Activated T-helper 1 cell treated with anti-CD3 and anti-CD28 coated beads, Interleukin-12 subunit alpha, Interleukin-12 subunit beta, Interleukin-2, Interleukin-4 antibody, amounts not matched to agents 30 ng/mL and 10 ng/mL and 1 ng/mL, durations not matched to agents 14 hours and 24 hours and 36 hours (primary cell): Measurements from ENCODE around the gene SLC6A20. TPM values are rescaled to one million over a fixed set of nuclear protein-coding genes. Genes with fewer than 3 reads are reported as not detected.

Experiments
- DNase-seq: peaks from one replicate; pipeline ENCODE4 v3.0.0; 2021; ENCODE audit warnings: low spot score
- H3K27ac Mint-ChIP-seq: one replicate; pipeline ENCODE4 v1.8.0; 2021; ENCODE audit warnings: mild to moderate bottlenecking, mixed read lengths
- H3K27me3 Mint-ChIP-seq: one replicate; pipeline ENCODE4 v1.8.0; 2022; ENCODE audit warnings: mild to moderate bottlenecking, moderate library complexity, mixed read lengths; ENCODE audit not compliant: insufficient read depth
- H3K36me3 Mint-ChIP-seq: one replicate; pipeline ENCODE4 v1.8.0; 2021; ENCODE audit warnings: low read depth, mixed read lengths
- H3K4me1 Mint-ChIP-seq: one replicate; pipeline ENCODE4 v1.8.0; 2021; ENCODE audit warnings: low read depth, mixed read lengths
- H3K4me3 Mint-ChIP-seq: one replicate; pipeline ENCODE4 v1.8.0; 2021; ENCODE audit warnings: mild to moderate bottlenecking, moderate library complexity, mixed read lengths
- H3K9me3 Mint-ChIP-seq: one replicate; pipeline ENCODE4 v1.8.0; 2021; ENCODE audit warnings: mixed read lengths
- intact Hi-C: fragments of 100-400 bp; cut with micrococcal nuclease; formaldehyde crosslinking; loops from one replicate; pipeline ENCODE4 v1.15.1; 2024
- total RNA-seq: library from RNA; stranded (reverse); gene quantifications from 2 replicates; pipeline ENCODE4 v1.2.3, GENCODE V29; 2022

SLC6A20 gene
- total RNA-seq, result not detected in 2 replicates

GRCh38 chr3:45795882-45796765, at the start of gene SLC6A20:
SLC6A20 (minus strand) TSS chr3:45796536; CDS start chr3:45796419, 117 bp downstream.
- Mint-ChIP-seq H3K27me3 (peaks cover 70% of the 10 kb centered on the region), H3K4me3 (peak within 1 kb of the TSS; percentile 66)

GRCh38 chr3:45844616-45845015, 48.3 kb upstream of the SLC6A20 start:
- Mint-ChIP-seq H3K9me3 (no peaks in the 10 kb centered on the region), H3K36me3 (no peaks in the 10 kb centered on the region), H3K4me1 (peaks cover 22% of the 10 kb centered on the region), H3K4me3 (no peak overlapping the region), H3K27me3 (peaks cover 35% of the 10 kb centered on the region), H3K27ac (no peak overlapping the region)
- intact Hi-C loops, result no loop called here
- no peak for DNase-seq

More at GRCh38 chr3:45795882-45796765, at the start of gene SLC6A20:
- H3K4me1 Mint-ChIP-seq, result peaks cover 8% of the 10 kb centered on the region
- intact Hi-C loops, result loop anchor here (2.0 kb wide), 1 partner anchor 45 kb away; no protein-coding TSS in a partner anchor
- DNase-seq, result no peak
- no peak within 1 kb of the TSS for H3K27ac Mint-ChIP-seq
- no peaks in the 10 kb centered on the region for H3K9me3 Mint-ChIP-seq
- H3K36me3 Mint-ChIP-seq, result no peaks in the 10 kb centered on the region

GRCh38 chr3:45842851-45843625, 46.7 kb upstream of the SLC6A20 start:
- no peaks in the 10 kb centered on the region for H3K36me3 Mint-ChIP-seq
- no peak overlapping the region for H3K27ac Mint-ChIP-seq
- no peak for DNase-seq
- no peaks in the 10 kb centered on the region for H3K9me3 Mint-ChIP-seq
- H3K4me1 Mint-ChIP-seq, result peaks cover 22% of the 10 kb centered on the region
- H3K27me3 Mint-ChIP-seq, result peaks cover 34% of the 10 kb centered on the region
- peak overlapping the region; percentile 35 for H3K4me3 Mint-ChIP-seq
- intact Hi-C loops, result loop anchor here (1.0 kb wide), 1 partner anchor 21 kb away; no protein-coding TSS in a partner anchor

- intact Hi-C loops, result loop anchor here (1.0 to 2.0 kb wide), 5 partner anchors 19 to 74 kb away; partner anchors contain the start of gene SLC6A20
- Mint-ChIP-seq H3K9me3 (no peaks in the 10 kb centered on the region), H3K27me3 (peaks cover 26% of the 10 kb centered on the region), H3K4me1 (peaks cover 22% of the 10 kb centered on the region), H3K4me3 (peak within 1 kb of the TSS; percentile 90), H3K27ac (peak within 1 kb of the TSS; percentile 77), H3K36me3 (no peaks in the 10 kb centered on the region)
- DNase-seq, result peak; percentile 81
These were observed 45.6 kb upstream of the SLC6A20 start, which contains the start of gene LZTFL1 for GRCh38 chr3:45841757-45842491. LZTFL1 (minus strand) TSS chr3:45842119; CDS start chr3:45841991, 128 bp downstream.

- peaks cover 27% of the 10 kb centered on the region for H3K27me3 Mint-ChIP-seq
These were observed 45.1 kb upstream of the SLC6A20 start for GRCh38 chr3:45841420-45841756.

GRCh38 chr3:45838466-45838865, 42.1 kb upstream of the SLC6A20 start:
- DNase-seq, result no peak
- Mint-ChIP-seq H3K4me3 (no peak overlapping the region), H3K9me3 (no peaks in the 10 kb centered on the region), H3K27me3 (peaks cover 24% of the 10 kb centered on the region), H3K27ac (no peak overlapping the region), H3K4me1 (peaks cover 22% of the 10 kb centered on the region), H3K36me3 (no peaks in the 10 kb centered on the region)
- intact Hi-C loops, result no loop called here

More at GRCh38 chr3:45841420-45841756, 45.1 kb upstream of the SLC6A20 start:
- intact Hi-C loops, result loop anchor here (1.0 to 2.0 kb wide), 4 partner anchors 20 to 75 kb away; partner anchors contain the start of gene SLC6A20
- Mint-ChIP-seq H3K36me3 (no peaks in the 10 kb centered on the region), H3K4me1 (peaks cover 22% of the 10 kb centered on the region), H3K9me3 (no peaks in the 10 kb centered on the region), H3K27ac (peak overlapping the region; percentile 73), H3K4me3 (peak overlapping the region; percentile 90)
- no peak for DNase-seq

GRCh38 chr3:45832699-45833098, 36.4 kb upstream of the SLC6A20 start:
- H3K4me1 Mint-ChIP-seq, result no peaks in the 10 kb centered on the region
- H3K27me3 Mint-ChIP-seq, result peaks cover 7% of the 10 kb centered on the region
- H3K27ac Mint-ChIP-seq, result no peak overlapping the region
- no peaks in the 10 kb centered on the region for H3K9me3 Mint-ChIP-seq
- peaks cover 5% of the 10 kb centered on the region for H3K36me3 Mint-ChIP-seq
- no peak overlapping the region for H3K4me3 Mint-ChIP-seq
- intact Hi-C loops, result loop anchor here (2.0 kb wide), 1 partner anchor 72 kb away; no protein-coding TSS in a partner anchor
- no peak for DNase-seq

GRCh38 chr3:45830121-45830520, 33.8 kb upstream of the SLC6A20 start:
- Mint-ChIP-seq H3K36me3 (peaks cover 8% of the 10 kb centered on the region), H3K4me3 (no peak overlapping the region), H3K9me3 (no peaks in the 10 kb centered on the region), H3K4me1 (peaks cover 11% of the 10 kb centered on the region), H3K27ac (no peak overlapping the region), H3K27me3 (peaks cover 3% of the 10 kb centered on the region)
- intact Hi-C loops, result no loop called here
- DNase-seq, result no peak

GRCh38 chr3:45826908-45827307, 30.6 kb upstream of the SLC6A20 start:
- Mint-ChIP-seq H3K9me3 (no peaks in the 10 kb centered on the region), H3K27me3 (no peaks in the 10 kb centered on the region), H3K4me3 (no peak overlapping the region), H3K27ac (no peak overlapping the region), H3K4me1 (peaks cover 11% of the 10 kb centered on the region), H3K36me3 (peaks cover 8% of the 10 kb centered on the region)
- intact Hi-C loops, result loop anchor here (2.0 kb wide), 1 partner anchor 54 kb away; no protein-coding TSS in a partner anchor
- no peak for DNase-seq

GRCh38 chr3:45826321-45826720, 30.0 kb upstream of the SLC6A20 start:
- peaks cover 11% of the 10 kb centered on the region for H3K36me3 Mint-ChIP-seq
- H3K4me3 Mint-ChIP-seq, result no peak overlapping the region
- peaks cover 3% of the 10 kb centered on the region for H3K27me3 Mint-ChIP-seq
- no peak for DNase-seq
- intact Hi-C loops, result loop anchor here (2.0 kb wide), 1 partner anchor 54 kb away; no protein-coding TSS in a partner anchor
- no peaks in the 10 kb centered on the region for H3K9me3 Mint-ChIP-seq
- H3K27ac Mint-ChIP-seq, result no peak overlapping the region
- H3K4me1 Mint-ChIP-seq, result peaks cover 11% of the 10 kb centered on the region

GRCh38 chr3:45821127-45821526, 24.8 kb upstream of the SLC6A20 start:
- Mint-ChIP-seq H3K9me3 (no peaks in the 10 kb centered on the region), H3K27ac (no peak overlapping the region), H3K4me1 (peaks cover 3% of the 10 kb centered on the region), H3K4me3 (no peak overlapping the region), H3K36me3 (peaks cover 4% of the 10 kb centered on the region), H3K27me3 (peaks cover 7% of the 10 kb centered on the region)
- intact Hi-C loops, result no loop called here
- DNase-seq, result no peak

- intact Hi-C loops, result no loop called here
- no peaks in the 10 kb centered on the region for H3K9me3 Mint-ChIP-seq
- H3K36me3 Mint-ChIP-seq, result peaks cover 4% of the 10 kb centered on the region
- H3K4me3 Mint-ChIP-seq, result no peak overlapping the region
- no peak for DNase-seq
- peaks cover 8% of the 10 kb centered on the region for H3K27me3 Mint-ChIP-seq
- no peaks in the 10 kb centered on the region for H3K4me1 Mint-ChIP-seq
- no peak overlapping the region for H3K27ac Mint-ChIP-seq
These were observed 23.2 kb upstream of the SLC6A20 start for GRCh38 chr3:45819543-45819942.
